ENCODE data around the gene FANCE.

FANCE gene

DNA sequence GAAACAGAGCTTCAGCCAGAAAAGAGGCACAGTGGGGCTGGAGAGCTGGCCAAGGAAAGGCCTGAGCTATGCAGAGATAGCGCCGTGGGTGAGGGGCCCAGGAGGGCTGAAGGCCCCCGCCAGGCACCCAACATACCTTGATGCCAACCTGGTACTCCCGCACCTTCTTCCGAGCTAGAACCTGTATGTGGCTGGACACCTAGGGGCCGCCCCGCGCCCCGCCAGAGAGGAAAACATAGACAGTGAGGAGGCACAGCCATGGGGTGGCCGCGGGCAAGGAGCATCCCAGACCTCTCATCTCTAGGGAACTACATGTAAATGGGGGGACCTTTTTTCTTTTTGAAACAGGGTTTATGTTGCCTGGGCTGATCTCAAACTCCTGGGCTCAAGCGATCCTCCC, 28.0 kb downstream of the FANCE start:
- peaks cover 21% of the 10 kb centered on the region for H3K36me3 ChIP-seq (ENCODE audit: control insufficient read depth, insufficient read depth, low read length)
- no peak overlapping the region for H3K9ac ChIP-seq (ENCODE audit: low read depth, low read length)
- H3K4me3 ChIP-seq (ENCODE audit: low read depth, low read length), result no peak overlapping the region
- no peaks in the 10 kb centered on the region for H3K27me3 ChIP-seq (ENCODE audit: control insufficient read depth, insufficient read depth, low read length)
- H3K4me1 ChIP-seq (ENCODE audit: control insufficient read depth, insufficient read depth, low read length), result peaks cover 6% of the 10 kb centered on the region
- no peaks in the 10 kb centered on the region for H3K9me3 ChIP-seq (ENCODE audit: control insufficient read depth, insufficient read depth, low read length)

DNA sequence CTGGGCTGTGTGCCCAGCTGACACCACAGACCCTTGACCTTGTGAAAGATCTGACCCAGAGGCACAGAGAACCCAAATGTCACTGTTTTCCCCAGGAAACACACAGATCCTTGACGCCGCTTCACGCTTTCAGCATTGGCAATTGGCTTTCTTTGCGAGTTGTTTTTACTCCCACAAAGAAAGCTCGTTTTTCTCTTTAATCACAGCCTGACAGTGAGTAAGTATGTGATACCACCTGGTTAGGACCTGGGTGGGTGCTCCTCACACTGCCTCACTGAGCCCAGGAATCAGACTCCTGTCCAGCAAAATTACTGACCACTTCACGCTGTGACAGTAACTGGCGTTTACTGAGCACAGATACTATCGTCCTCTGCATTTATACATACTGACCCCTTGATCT, 29.1 kb downstream of the FANCE start:
- Histone ChIP-seq H3K27me3 (ENCODE audit: control insufficient read depth, insufficient read depth, low read length) (no peaks in the 10 kb centered on the region), H3K36me3 (ENCODE audit: control insufficient read depth, insufficient read depth, low read length) (peaks cover 18% of the 10 kb centered on the region), H3K9me3 (ENCODE audit: control insufficient read depth, insufficient read depth, low read length) (no peaks in the 10 kb centered on the region), H3K9ac (ENCODE audit: low read depth, low read length) (no peak overlapping the region), H3K4me3 (ENCODE audit: low read depth, low read length) (no peak overlapping the region), H3K4me1 (ENCODE audit: control insufficient read depth, insufficient read depth, low read length) (peaks cover 11% of the 10 kb centered on the region)

- H3K4me1 ChIP-seq (ENCODE audit: control insufficient read depth, insufficient read depth, low read length), result peaks cover 22% of the 10 kb centered on the region
- H3K9ac ChIP-seq (ENCODE audit: low read depth, low read length), result no peak overlapping the region
- no peak overlapping the region for H3K4me3 ChIP-seq (ENCODE audit: low read depth, low read length)
- no peaks in the 10 kb centered on the region for H3K9me3 ChIP-seq (ENCODE audit: control insufficient read depth, insufficient read depth, low read length)
- no peaks in the 10 kb centered on the region for H3K27me3 ChIP-seq (ENCODE audit: control insufficient read depth, insufficient read depth, low read length)
- H3K36me3 ChIP-seq (ENCODE audit: control insufficient read depth, insufficient read depth, low read length), result peaks cover 16% of the 10 kb centered on the region
These were observed 30.9 kb downstream of the FANCE start for GRCh38 chr6:35483062-35483461.

DNA sequence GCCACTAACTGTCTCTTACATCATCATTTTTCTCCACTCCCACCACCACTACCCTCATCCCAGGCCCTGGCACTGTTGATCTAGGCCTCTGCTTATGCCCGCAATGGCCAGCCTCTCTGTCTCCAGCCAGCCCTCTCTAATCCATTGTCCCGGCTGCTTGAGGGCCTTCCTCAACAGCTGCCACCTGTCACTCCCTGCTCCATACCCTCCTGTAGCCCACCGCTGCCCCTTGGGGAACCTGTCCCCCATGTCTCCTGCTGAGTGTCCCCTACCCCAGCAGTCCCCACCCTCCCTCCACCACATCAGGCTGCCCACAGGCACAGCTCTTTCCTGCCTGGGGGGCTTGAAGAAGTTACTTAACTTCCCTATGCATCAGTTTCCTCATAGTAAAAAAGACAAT, 31.4 kb downstream of the FANCE start:
- Histone ChIP-seq H3K4me3 (ENCODE audit: low read depth, low read length) (no peak overlapping the region), H3K9ac (ENCODE audit: low read depth, low read length) (no peak overlapping the region), H3K4me1 (ENCODE audit: control insufficient read depth, insufficient read depth, low read length) (peaks cover 22% of the 10 kb centered on the region), H3K9me3 (ENCODE audit: control insufficient read depth, insufficient read depth, low read length) (no peaks in the 10 kb centered on the region), H3K36me3 (ENCODE audit: control insufficient read depth, insufficient read depth, low read length) (peaks cover 12% of the 10 kb centered on the region), H3K27me3 (ENCODE audit: control insufficient read depth, insufficient read depth, low read length) (no peaks in the 10 kb centered on the region)

GRCh38 chr6:35483893-35484645, 31.9 kb downstream of the FANCE start:
- Histone ChIP-seq H3K4me3 (ENCODE audit: low read depth, low read length) (no peak overlapping the region), H3K4me1 (ENCODE audit: control insufficient read depth, insufficient read depth, low read length) (peaks cover 24% of the 10 kb centered on the region), H3K36me3 (ENCODE audit: control insufficient read depth, insufficient read depth, low read length) (peaks cover 10% of the 10 kb centered on the region), H3K9ac (ENCODE audit: low read depth, low read length) (no peak overlapping the region), H3K9me3 (ENCODE audit: control insufficient read depth, insufficient read depth, low read length) (no peaks in the 10 kb centered on the region), H3K27me3 (ENCODE audit: control insufficient read depth, insufficient read depth, low read length) (no peaks in the 10 kb centered on the region)

DNA sequence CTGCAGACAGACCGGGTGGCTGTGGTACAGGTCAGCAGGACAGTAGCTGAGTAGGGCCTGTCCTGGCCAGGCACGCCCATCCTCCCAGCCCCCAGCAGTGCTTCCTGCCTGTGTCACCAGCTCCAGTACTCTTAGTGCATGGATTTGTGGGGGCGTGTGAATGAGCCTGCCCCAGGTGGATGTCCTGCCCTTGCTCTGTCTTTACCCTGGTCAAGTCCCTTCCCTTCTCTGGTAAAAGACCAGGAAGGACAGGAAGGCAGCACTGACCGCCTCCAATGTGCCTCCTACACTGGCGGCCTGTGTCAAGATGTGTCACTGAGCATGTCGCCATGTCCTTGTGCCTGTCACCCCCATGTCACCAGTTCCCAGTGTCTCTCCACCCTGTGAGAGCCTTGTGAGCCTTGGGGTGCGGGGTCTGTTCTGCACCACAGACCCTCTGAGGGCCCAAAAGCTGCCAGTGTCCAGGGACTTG, 32.8 kb downstream of the FANCE start:
- Histone ChIP-seq H3K9ac (ENCODE audit: low read depth, low read length) (peak overlapping the region; percentile 81), H3K4me1 (ENCODE audit: control insufficient read depth, insufficient read depth, low read length) (peaks cover 28% of the 10 kb centered on the region), H3K36me3 (ENCODE audit: control insufficient read depth, insufficient read depth, low read length) (peaks cover 6% of the 10 kb centered on the region), H3K27me3 (ENCODE audit: control insufficient read depth, insufficient read depth, low read length) (no peaks in the 10 kb centered on the region), H3K9me3 (ENCODE audit: control insufficient read depth, insufficient read depth, low read length) (no peaks in the 10 kb centered on the region), H3K4me3 (ENCODE audit: low read depth, low read length) (peak overlapping the region; percentile 35)

- peak overlapping the region; percentile 81 for H3K9ac ChIP-seq (ENCODE audit: low read depth, low read length)
- peak overlapping the region; percentile 37 for H3K4me3 ChIP-seq (ENCODE audit: low read depth, low read length)
- H3K4me1 ChIP-seq (ENCODE audit: control insufficient read depth, insufficient read depth, low read length), result peaks cover 30% of the 10 kb centered on the region
- H3K9me3 ChIP-seq (ENCODE audit: control insufficient read depth, insufficient read depth, low read length), result no peaks in the 10 kb centered on the region
- H3K36me3 ChIP-seq (ENCODE audit: control insufficient read depth, insufficient read depth, low read length), result peaks cover 4% of the 10 kb centered on the region
- no peaks in the 10 kb centered on the region for H3K27me3 ChIP-seq (ENCODE audit: control insufficient read depth, insufficient read depth, low read length)
These were observed 33.3 kb downstream of the FANCE start for GRCh38 chr6:35485402-35485877.

GRCh38 chr6:35486005-35486925, 34.1 kb downstream of the FANCE start:
- H3K36me3 ChIP-seq (ENCODE audit: control insufficient read depth, insufficient read depth, low read length), result peaks cover 4% of the 10 kb centered on the region
- H3K9me3 ChIP-seq (ENCODE audit: control insufficient read depth, insufficient read depth, low read length), result no peaks in the 10 kb centered on the region
- peak overlapping the region; percentile 37 for H3K4me3 ChIP-seq (ENCODE audit: low read depth, low read length)
- H3K9ac ChIP-seq (ENCODE audit: low read depth, low read length), result peak overlapping the region; percentile 81
- no peaks in the 10 kb centered on the region for H3K27me3 ChIP-seq (ENCODE audit: control insufficient read depth, insufficient read depth, low read length)
- peaks cover 35% of the 10 kb centered on the region for H3K4me1 ChIP-seq (ENCODE audit: control insufficient read depth, insufficient read depth, low read length)

DNA sequence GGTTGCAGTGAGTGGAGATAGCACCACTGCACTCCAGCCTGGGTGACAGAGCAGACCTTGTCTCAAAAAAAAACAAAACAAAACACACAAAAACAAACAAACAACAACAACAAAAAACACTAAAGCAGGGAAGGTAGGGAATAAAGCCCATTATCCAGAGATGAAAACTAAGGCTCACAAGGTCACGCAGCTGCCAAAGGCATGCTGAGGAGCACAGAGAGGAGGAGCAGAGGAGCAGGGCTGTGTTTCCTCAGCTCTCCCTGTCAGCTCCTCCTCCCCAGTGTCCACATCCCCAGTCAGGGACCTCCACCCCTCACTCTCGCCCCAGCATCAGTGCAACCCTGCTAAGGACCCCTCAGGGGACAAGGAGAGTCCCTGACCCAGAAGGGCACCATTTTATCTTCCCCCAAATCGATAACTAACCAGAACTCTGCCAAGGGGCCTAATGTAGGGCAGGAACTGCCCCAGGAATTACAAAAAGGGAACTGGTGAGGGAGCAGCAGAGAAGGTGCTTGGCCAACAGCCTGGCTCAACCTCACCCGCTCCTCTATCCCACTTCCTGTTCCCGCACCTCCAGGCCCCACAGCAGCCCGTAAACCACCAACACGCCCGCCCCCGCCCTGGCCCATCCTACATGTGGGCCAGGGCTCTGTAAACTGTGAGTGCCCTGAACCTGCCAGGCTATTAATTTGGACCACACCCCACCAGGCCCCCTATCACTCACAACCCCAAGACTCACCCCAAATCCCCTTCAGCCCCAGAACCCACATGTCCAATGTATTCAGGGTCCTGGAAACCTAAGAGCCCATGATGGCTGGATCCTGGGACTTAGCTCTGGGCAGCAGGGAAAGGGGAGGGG, 35.7 kb downstream of the FANCE start:
- Histone ChIP-seq H3K9ac (ENCODE audit: low read depth, low read length) (no peak overlapping the region), H3K36me3 (ENCODE audit: control insufficient read depth, insufficient read depth, low read length) (peaks cover 4% of the 10 kb centered on the region), H3K9me3 (ENCODE audit: control insufficient read depth, insufficient read depth, low read length) (no peaks in the 10 kb centered on the region), H3K27me3 (ENCODE audit: control insufficient read depth, insufficient read depth, low read length) (no peaks in the 10 kb centered on the region), H3K4me1 (ENCODE audit: control insufficient read depth, insufficient read depth, low read length) (peaks cover 50% of the 10 kb centered on the region), H3K4me3 (ENCODE audit: low read depth, low read length) (no peak overlapping the region)

- Histone ChIP-seq H3K9me3 (ENCODE audit: control insufficient read depth, insufficient read depth, low read length) (no peaks in the 10 kb centered on the region), H3K4me3 (ENCODE audit: low read depth, low read length) (no peak overlapping the region), H3K9ac (ENCODE audit: low read depth, low read length) (no peak overlapping the region), H3K4me1 (ENCODE audit: control insufficient read depth, insufficient read depth, low read length) (peaks cover 54% of the 10 kb centered on the region), H3K36me3 (ENCODE audit: control insufficient read depth, insufficient read depth, low read length) (peaks cover 5% of the 10 kb centered on the region), H3K27me3 (ENCODE audit: control insufficient read depth, insufficient read depth, low read length) (peaks cover under 1% of the 10 kb centered on the region)
These were observed 36.4 kb downstream of the FANCE start for GRCh38 chr6:35488517-35488862.

GRCh38 chr6:35489066-35489465, 36.9 kb downstream of the FANCE start:
- peaks cover 2% of the 10 kb centered on the region for H3K27me3 ChIP-seq (ENCODE audit: control insufficient read depth, insufficient read depth, low read length)
- no peak overlapping the region for H3K9ac ChIP-seq (ENCODE audit: low read depth, low read length)
- H3K4me1 ChIP-seq (ENCODE audit: control insufficient read depth, insufficient read depth, low read length), result peaks cover 59% of the 10 kb centered on the region
- no peaks in the 10 kb centered on the region for H3K9me3 ChIP-seq (ENCODE audit: control insufficient read depth, insufficient read depth, low read length)
- no peak overlapping the region for H3K4me3 ChIP-seq (ENCODE audit: low read depth, low read length)
- peaks cover 8% of the 10 kb centered on the region for H3K36me3 ChIP-seq (ENCODE audit: control insufficient read depth, insufficient read depth, low read length)
